Stimulated activated naive CD8-positive, alpha-beta T cell treated with anti-CD3 and anti-CD28 coated beads, Interleukin-15, Interleukin-2, amounts not matched to agents 100 U/mL and 50 U/mL, for 24 hours (primary cell): Measurements from ENCODE around the gene RPL15.
A peak's percentile ranks its signal among the peaks of the same experiment; 100 is the strongest.

Source experiments
- ATAC-seq: fragments of 150-1000 bp; cut with Tn5 transposase; one replicate; pipeline ENCODE4 v1.10.0; 2021
- DNase-seq: peaks from one replicate; pipeline ENCODE4 v3.0.0; 2021

Gene RPL15

GRCh38 chr3:23931597-23931996 is 14.7 kb downstream of the RPL15 start:
- ATAC-seq (no peak), DNase-seq (no peak)

DNA sequence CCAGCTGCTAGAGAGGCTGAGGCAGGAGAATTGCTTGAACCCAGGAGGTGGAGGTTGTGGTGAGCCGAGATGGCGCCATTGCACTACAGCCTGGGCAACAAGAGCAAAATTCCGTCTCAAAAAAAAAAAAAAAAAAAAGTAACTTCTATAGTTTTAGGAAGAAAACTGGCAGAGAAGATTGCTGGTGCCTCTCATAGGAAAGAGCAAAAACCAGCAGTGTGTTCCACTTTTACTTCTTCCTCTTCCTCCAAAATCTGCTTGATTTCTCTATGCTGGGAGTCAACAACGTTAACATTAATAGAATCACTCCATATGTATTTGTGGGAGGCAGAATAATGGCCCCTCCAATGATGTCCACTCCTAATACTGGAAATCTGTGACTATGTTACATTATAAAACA is 15.6 kb downstream of the RPL15 start:
- DNase-seq (no peak), ATAC-seq (no peak)

- DNase-seq (no peak), ATAC-seq (no peak)
These were observed 17.3 kb downstream of the RPL15 start for GRCh38 chr3:23934253-23934652.

DNA sequence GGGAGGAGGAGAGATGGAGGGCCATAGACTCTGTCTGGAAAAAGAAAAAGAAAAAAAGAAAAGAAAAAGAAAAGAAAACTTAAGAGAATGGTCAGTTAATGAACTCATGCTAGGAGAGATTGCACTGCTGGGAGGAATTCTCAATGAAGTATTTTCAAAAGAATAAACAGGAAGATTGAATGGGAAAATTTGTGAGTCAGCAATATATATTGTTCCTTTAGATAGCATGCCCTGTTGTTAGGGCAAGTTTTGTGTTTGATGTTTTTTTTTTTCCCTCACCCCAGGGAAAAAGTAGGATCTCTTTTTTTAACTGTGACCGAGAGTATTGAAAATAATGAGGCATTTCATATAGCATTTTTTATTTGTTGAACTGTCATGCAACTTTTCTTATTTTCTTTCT is 20.4 kb downstream of the RPL15 start:
- DNase-seq: no peak
- no peak for ATAC-seq

- DNase-seq: no peak
- no peak for ATAC-seq
These were observed 21.8 kb downstream of the RPL15 start for GRCh38 chr3:23938688-23939087.

DNA sequence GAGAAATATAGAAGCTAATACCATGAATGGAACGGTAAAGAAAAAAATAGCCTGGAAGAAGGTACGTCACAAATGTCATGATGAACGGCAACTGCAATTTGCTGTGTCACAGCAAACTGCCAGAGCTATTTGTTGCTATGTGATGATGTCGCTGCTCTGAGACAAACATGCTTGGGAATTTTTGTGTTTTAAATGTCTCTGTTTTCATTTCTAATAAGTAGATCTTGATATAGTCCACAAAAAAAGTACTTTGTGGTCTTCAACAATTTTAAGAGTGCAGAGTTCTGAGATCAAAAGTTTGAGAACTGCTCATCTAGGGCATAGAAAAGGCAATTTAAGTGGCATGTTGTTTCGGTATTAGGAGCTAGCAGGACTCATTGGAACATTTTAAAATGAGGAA is 23.8 kb downstream of the RPL15 start:
- ATAC-seq: no peak

DNA sequence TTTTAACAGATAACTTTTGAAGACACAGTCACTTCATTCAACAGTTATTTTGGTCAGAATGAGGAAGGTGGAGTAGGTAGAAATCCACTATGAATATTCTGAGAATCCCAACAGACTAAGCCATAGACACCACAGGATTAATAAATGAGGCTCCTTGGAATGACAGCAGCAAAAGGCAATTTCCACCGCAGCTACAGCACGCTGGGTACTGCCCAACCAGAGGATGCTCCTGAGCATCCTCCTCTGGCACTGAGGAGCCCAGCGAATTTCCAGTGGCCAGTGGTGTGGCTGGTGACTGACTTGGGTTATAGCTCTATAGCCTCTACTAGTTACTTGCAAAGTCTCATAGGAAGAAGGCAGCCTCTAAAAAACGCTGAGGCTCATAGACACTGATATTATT is 24.5 kb downstream of the RPL15 start:
- no peak for ATAC-seq
- DNase-seq: no peak

More for the DNA sequence above, 23.8 kb downstream of the RPL15 start:
- no peak for DNase-seq

- DNase-seq (no peak), ATAC-seq (no peak)
These were observed 25.6 kb downstream of the RPL15 start for GRCh38 chr3:23942546-23942945.

GRCh38 chr3:23944007-23944783 is 27.3 kb downstream of the RPL15 start:
- ATAC-seq (no peak), DNase-seq (no peak)

GRCh38 chr3:23944861-23945662 is 28.1 kb downstream of the RPL15 start, which contains the start of gene NR1D2:
Gene NR1D2 (plus strand): TSS chr3:23945286. CDS start chr3:23945579, 293 bp downstream.
- DNase-seq (peak; percentile 83), ATAC-seq (peak; percentile 60)

DNA sequence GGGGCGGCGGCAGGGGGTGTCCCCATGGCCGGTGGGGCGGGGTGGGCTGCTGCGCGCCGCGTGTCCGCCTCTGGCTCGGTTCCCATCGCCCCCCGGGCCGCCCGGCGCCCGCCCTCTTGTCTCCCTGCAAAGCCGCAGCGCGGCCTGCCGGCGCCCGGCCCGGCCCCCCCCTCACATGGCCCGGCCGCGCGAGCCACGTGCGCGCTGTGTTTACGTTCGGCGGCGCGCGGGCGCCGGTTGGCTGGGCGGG is 28.7 kb downstream of the RPL15 start:
- ATAC-seq: no peak
- DNase-seq: no peak

- peak; percentile 79 for ATAC-seq
- peak; percentile 97 for DNase-seq
These were observed 29.2 kb downstream of the RPL15 start for GRCh38 chr3:23945913-23946687.

GRCh38 chr3:23948761-23949160 is 31.8 kb downstream of the RPL15 start:
- DNase-seq (no peak), ATAC-seq (no peak)

DNA sequence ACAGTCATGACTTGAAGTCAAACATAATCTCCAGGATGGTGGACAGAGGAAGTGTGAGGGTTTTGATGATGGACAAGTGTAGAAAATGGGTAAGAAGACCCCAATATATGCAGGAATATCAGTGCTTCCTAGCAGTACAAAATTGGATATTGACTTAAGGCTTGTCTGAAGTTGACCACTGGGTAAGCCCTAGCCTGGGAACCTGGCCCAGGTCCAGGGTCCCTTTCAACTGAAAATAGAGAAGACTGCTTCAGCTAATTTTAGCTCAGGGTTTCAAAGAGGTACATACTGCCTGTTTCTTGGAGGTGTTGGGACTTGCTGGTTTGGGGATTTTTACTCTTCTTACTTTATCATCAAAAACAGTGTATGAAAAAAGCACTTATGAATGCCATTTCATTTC is 32.9 kb downstream of the RPL15 start:
- ATAC-seq (no peak), DNase-seq (no peak)

DNA sequence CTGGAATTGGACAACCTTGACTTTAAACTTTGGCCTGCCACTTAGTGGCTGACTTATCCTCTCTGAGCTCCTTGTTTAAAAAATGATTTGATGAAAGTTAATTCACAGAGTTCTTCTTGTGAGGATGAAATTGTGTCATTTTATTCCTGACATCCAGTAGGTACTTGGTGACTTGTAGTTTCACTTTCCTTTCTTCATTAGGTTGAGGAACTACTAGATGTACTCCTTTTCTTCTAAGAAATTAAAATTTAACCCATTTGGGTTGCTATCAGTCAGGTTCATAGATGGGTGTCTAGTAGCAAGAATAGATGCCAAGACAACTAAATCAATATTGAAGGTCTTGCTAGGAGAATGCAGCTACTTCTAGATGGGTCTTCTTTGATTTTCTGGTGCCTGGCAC is 33.4 kb downstream of the RPL15 start:
- ATAC-seq: no peak
- DNase-seq: no peak

DNA sequence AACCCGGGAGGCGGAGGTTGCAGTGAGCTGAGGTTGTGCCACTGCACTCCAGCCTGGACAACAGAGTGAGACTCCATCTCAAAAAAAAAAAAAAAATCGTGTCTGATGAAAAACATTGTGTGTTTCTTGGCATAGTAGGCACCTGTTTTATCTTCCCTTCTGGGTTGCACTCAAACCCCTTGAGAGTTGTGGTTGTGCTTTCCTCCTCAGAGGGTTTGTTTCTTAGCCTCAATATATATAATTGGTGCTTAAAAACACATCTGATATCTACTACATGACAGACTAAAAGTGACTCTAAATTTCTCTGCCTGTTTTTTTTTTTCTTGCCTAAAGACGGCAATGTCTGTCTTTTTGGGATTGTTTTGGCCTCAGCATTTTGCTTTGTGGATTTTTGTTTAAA is 35.7 kb downstream of the RPL15 start:
- ATAC-seq (no peak), DNase-seq (no peak)

GRCh38 chr3:23953523-23953922 is 36.6 kb downstream of the RPL15 start:
- ATAC-seq: no peak
- DNase-seq: no peak

- DNase-seq (no peak), ATAC-seq (no peak)
These were observed 37.2 kb downstream of the RPL15 start for GRCh38 chr3:23954144-23954543.

DNA sequence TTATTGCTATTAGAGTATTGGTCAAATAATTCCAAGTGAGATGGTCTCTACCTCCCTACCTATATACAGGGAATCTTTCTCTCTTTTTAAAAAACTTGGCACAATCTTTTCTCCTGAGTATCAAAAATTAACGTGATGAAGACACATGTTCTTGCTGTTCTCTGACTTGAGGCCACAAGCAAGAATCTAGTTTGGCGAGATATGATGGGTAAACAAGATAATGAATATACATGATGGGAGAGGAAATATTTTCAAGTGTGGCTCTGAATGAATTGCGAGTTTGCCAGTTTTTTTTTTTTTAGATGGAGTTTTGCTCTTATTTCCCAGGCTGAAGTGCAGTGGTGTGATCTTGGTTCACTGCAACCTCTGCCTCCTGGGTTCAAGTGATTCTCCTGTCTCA is 39.8 kb downstream of the RPL15 start:
- no peak for ATAC-seq
- DNase-seq: no peak

GRCh38 chr3:23959135-23959900 is 42.4 kb downstream of the RPL15 start:
- DNase-seq (peak; percentile 19), ATAC-seq (peak; percentile 95)

GRCh38 chr3:23960649-23961048 is 43.7 kb downstream of the RPL15 start:
- ATAC-seq (no peak), DNase-seq (no peak)

DNA sequence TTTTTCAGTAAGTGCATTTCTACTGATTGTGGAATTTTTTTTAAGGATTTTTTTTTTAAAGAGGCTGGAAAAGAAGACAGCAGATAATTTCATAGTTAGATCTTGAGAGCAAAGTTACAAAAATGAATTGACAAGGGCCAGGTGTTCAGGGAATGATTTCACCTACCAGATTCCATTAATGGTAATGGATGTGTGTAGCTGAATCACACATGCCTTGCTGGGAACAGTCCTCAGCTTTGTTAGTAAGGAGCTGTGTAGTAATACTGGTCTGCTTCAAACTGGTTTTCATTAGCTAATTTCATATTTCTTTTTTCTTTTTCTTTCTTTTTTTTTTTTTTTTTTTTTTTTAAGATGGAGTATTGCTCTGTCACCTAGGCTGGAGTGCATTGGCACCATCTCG is 44.1 kb downstream of the RPL15 start:
- no peak for DNase-seq

More for the DNA sequence above, 44.1 kb downstream of the RPL15 start:
- no peak for ATAC-seq
